GM23248 (cell line): Measurements from ENCODE around the gene COL23A1. TPM values are rescaled to one million over a fixed set of nuclear protein-coding genes. Genes with fewer than 3 reads are reported as not detected.

Experiments
- DNase-seq: peaks from one replicate; pipeline ENCODE4 v3.0.0-alpha.2; 2015
- H2AFZ ChIP-seq: fragments of 200-600 bp; sonication (generic); 2 replicates; pipeline ENCODE4 v1.6.1; 2016; ENCODE audit warnings: antibody characterized with exemption
- H3F3A ChIP-seq: fragments of 200-600 bp; sonication (generic); 2 replicates; pipeline ENCODE4 v1.6.1; 2016; ENCODE audit warnings: mild to moderate bottlenecking, antibody characterized with exemption, mixed run types; ENCODE audit not compliant: insufficient read depth
- H3K27ac ChIP-seq: fragments of 200-600 bp; sonication (generic); 2 replicates; pipeline ENCODE4 v1.5.1; 2016; ENCODE audit warnings: mild to moderate bottlenecking
- H3K27me3 ChIP-seq: fragments of 200-600 bp; sonication (generic); replicated peaks from 2 replicates; pipeline ENCODE4 v1.6.1; 2016; ENCODE audit warnings: mild to moderate bottlenecking; ENCODE audit not compliant: insufficient read depth
- H3K36me3 ChIP-seq: fragments of 200-600 bp; sonication (generic); 2 replicates; pipeline ENCODE4 v1.6.1; 2016; ENCODE audit warnings: low read depth, mild to moderate bottlenecking
- H3K4me1 ChIP-seq: fragments of 200-600 bp; sonication (generic); 2 replicates; pipeline ENCODE4 v1.6.1; 2016; ENCODE audit warnings: mild to moderate bottlenecking; ENCODE audit not compliant: insufficient read depth
- H3K4me2 ChIP-seq: fragments of 200-600 bp; sonication (generic); one replicate; pipeline ENCODE4 v1.6.1; 2016; ENCODE audit warnings: mild to moderate bottlenecking; ENCODE audit not compliant: unreplicated experiment
- H3K4me3 ChIP-seq: fragments of 200-600 bp; sonication (generic); 2 replicates; pipeline ENCODE4 v1.5.1; 2016; ENCODE audit warnings: mild to moderate bottlenecking
- H3K79me2 ChIP-seq: fragments of 200-600 bp; sonication (generic); 2 replicates; pipeline ENCODE4 v1.6.1; 2016; ENCODE audit warnings: mild to moderate bottlenecking; ENCODE audit not compliant: insufficient read depth
- H3K9ac ChIP-seq: fragments of 200-600 bp; sonication (generic); 2 replicates; pipeline ENCODE4 v1.6.1; 2016; ENCODE audit warnings: mild to moderate bottlenecking
- H3K9me2 ChIP-seq: fragments of 200-600 bp; sonication (generic); 2 replicates; pipeline ENCODE4 v1.6.1; 2016; ENCODE audit warnings: mixed run types, mild to moderate bottlenecking, moderate library complexity; ENCODE audit not compliant: insufficient read depth
- H3K9me3 ChIP-seq: fragments of 200-600 bp; sonication (generic); one replicate; pipeline ENCODE4 v1.6.1; 2017; ENCODE audit warnings: low read depth
- H4K20me1 ChIP-seq: fragments of 200-600 bp; sonication (generic); 2 replicates; pipeline ENCODE4 v1.6.0; 2016; ENCODE audit not compliant: insufficient read depth
- EZH2 ChIP-seq: fragments of 200-600 bp; sonication (generic); IDR thresholded peaks from 2 replicates; pipeline ENCODE4 v1.6.1; 2018; ENCODE audit warnings: antibody characterized with exemption, mild to moderate bottlenecking; ENCODE audit not compliant: insufficient read depth, poor library complexity, severe bottlenecking
- EZH2phosphoT487 ChIP-seq: fragments of 200-600 bp; sonication (generic); IDR thresholded peaks from 2 replicates; pipeline ENCODE4 v1.6.1; 2018; ENCODE audit warnings: antibody characterized with exemption, moderate library complexity, mild to moderate bottlenecking, low read depth; ENCODE audit not compliant: insufficient read depth
- WGBS, 2 experiments: methylation state at CpG; one replicate each; pipeline ENCODE4 v1.1.6; 2015 to 2017; ENCODE audit warnings: low lambda C conversion rate in 2 of 2, low coverage in 1 of 2; ENCODE audit errors: missing lambda C conversion rate in 2 of 2; 5-methylcytosine and 5-hydroxymethylcytosine counted together
- in situ Hi-C: fragments of 300-500 bp; cut with MboI; formaldehyde crosslinking; loops from 2 replicates; pipeline ENCODE4 v1.15.0; 2020
- polyA plus RNA-seq: library from polyadenylated mRNA; unstranded; fragments of >200 nt; fragmentation: Nextera tagmentation; extraction: Ambion mirVana; gene quantifications from 2 replicates; pipeline ENCODE4 v1.2.1, GENCODE V29; 2016
- total RNA-seq: library from RNA; depleted of rRNA; stranded (reverse); fragments of >200 nt; shearing (Covaris generic); gene quantifications from 2 replicates; pipeline ENCODE4 v1.2.3, GENCODE V29; 2014

COL23A1 gene
- total and polyA plus RNA-seq, 2 experiments from 2014 or later, result not detected

- Histone ChIP-seq H3K27me3 (no peaks in the 10 kb centered on the region), H3K9me3 (no peaks in the 10 kb centered on the region), H3K9me2 (no peaks in the 10 kb centered on the region), H3K4me2 (no peak overlapping the region), H3K4me1 (no peaks in the 10 kb centered on the region), H3K4me3 (no peak overlapping the region), H3K9ac (no peak overlapping the region), H4K20me1 (no peaks in the 10 kb centered on the region), H2AFZ (no peak overlapping the region), H3F3A (no peaks in the 10 kb centered on the region), H3K36me3 (no peaks in the 10 kb centered on the region), H3K79me2 (no peaks in the 10 kb centered on the region), H3K27ac (no peak overlapping the region)
- no peak for DNase-seq
- WGBS, 2 experiments, result 61 to 62% methylated on average over 17 to 18 of the region's 18 CpGs
- no peak for TF ChIP-seq EZH2phosphoT487
- TF ChIP-seq EZH2, result no peak
- in situ Hi-C loops, result no loop called here
These were observed 281.6 kb downstream of the COL23A1 start for GRCh38 chr5:178308541-178309092.

- H3F3A ChIP-seq, result no peaks in the 10 kb centered on the region
- H3K9me2 ChIP-seq, result no peaks in the 10 kb centered on the region
- H3K27ac ChIP-seq, result no peak overlapping the region
- no peaks in the 10 kb centered on the region for H3K36me3 ChIP-seq
- no peaks in the 10 kb centered on the region for H4K20me1 ChIP-seq
- WGBS, 2 experiments, result 75 to 76% methylated on average over 30 of the region's 30 CpGs
- in situ Hi-C loops, result no loop called here
- H3K4me3 ChIP-seq, result no peak overlapping the region
- H3K79me2 ChIP-seq, result no peaks in the 10 kb centered on the region
- no peak overlapping the region for H3K9ac ChIP-seq
- TF ChIP-seq EZH2, result no peak
- no peak for TF ChIP-seq EZH2phosphoT487
- DNase-seq, result no peak
- no peaks in the 10 kb centered on the region for H3K9me3 ChIP-seq
- H3K4me2 ChIP-seq, result no peak overlapping the region
- no peak overlapping the region for H2AFZ ChIP-seq
- no peaks in the 10 kb centered on the region for H3K4me1 ChIP-seq
- no peaks in the 10 kb centered on the region for H3K27me3 ChIP-seq
These were observed 282.7 kb downstream of the COL23A1 start for GRCh38 chr5:178307267-178308045.

- H2AFZ ChIP-seq, result no peak overlapping the region
- H3K27me3 ChIP-seq, result no peaks in the 10 kb centered on the region
- no peak overlapping the region for H3K9ac ChIP-seq
- no peak overlapping the region for H3K4me2 ChIP-seq
- 70 to 73% methylated on average over 17 to 23 of the region's 23 CpGs for WGBS, 2 experiments
- H3F3A ChIP-seq, result no peaks in the 10 kb centered on the region
- H3K36me3 ChIP-seq, result no peaks in the 10 kb centered on the region
- TF ChIP-seq EZH2phosphoT487, result no peak
- no peak for TF ChIP-seq EZH2
- no peak overlapping the region for H3K27ac ChIP-seq
- H3K4me3 ChIP-seq, result no peak overlapping the region
- no peaks in the 10 kb centered on the region for H3K4me1 ChIP-seq
- no peaks in the 10 kb centered on the region for H3K9me3 ChIP-seq
- in situ Hi-C loops, result no loop called here
- DNase-seq, result no peak
- H4K20me1 ChIP-seq, result no peaks in the 10 kb centered on the region
- H3K79me2 ChIP-seq, result no peaks in the 10 kb centered on the region
- no peaks in the 10 kb centered on the region for H3K9me2 ChIP-seq
These were observed 283.6 kb downstream of the COL23A1 start for GRCh38 chr5:178306430-178307225.

- no peaks in the 10 kb centered on the region for H3K9me2 ChIP-seq
- no peak for TF ChIP-seq EZH2
- no peak for TF ChIP-seq EZH2phosphoT487
- H3K79me2 ChIP-seq, result no peaks in the 10 kb centered on the region
- no peaks in the 10 kb centered on the region for H3K36me3 ChIP-seq
- no peaks in the 10 kb centered on the region for H3K27me3 ChIP-seq
- in situ Hi-C loops, result no loop called here
- H3K9ac ChIP-seq, result no peak overlapping the region
- no peak overlapping the region for H3K4me2 ChIP-seq
- no peaks in the 10 kb centered on the region for H3K9me3 ChIP-seq
- no peaks in the 10 kb centered on the region for H4K20me1 ChIP-seq
- DNase-seq, result no peak
- H3K27ac ChIP-seq, result no peak overlapping the region
- 50 to 51% methylated on average over 15 of the region's 15 CpGs for WGBS, 2 experiments
- no peak overlapping the region for H3K4me3 ChIP-seq
- H3F3A ChIP-seq, result no peaks in the 10 kb centered on the region
- H2AFZ ChIP-seq, result no peak overlapping the region
- no peaks in the 10 kb centered on the region for H3K4me1 ChIP-seq
These were observed 284.4 kb downstream of the COL23A1 start for GRCh38 chr5:178305801-178306200.
